GM18868 (cell line): ENCODE results near the gene BDNF.
A peak's percentile ranks its signal among the peaks of the same experiment; 100 is the strongest.
"Not testable (repeated sequence)": the region's sequence is repeated elsewhere in the genome, so short reads cannot be mapped to it uniquely, and the experiment has no call there.

ENCODE experiments used
- ATAC-seq: cut with Tn5 transposase; IDR thresholded peaks from one replicate; pipeline ENCODE4 v1.9.1; 2021; ENCODE audit warnings: mild to moderate bottlenecking, moderate library complexity; ENCODE audit not compliant: unreplicated experiment

Gene BDNF

DNA sequence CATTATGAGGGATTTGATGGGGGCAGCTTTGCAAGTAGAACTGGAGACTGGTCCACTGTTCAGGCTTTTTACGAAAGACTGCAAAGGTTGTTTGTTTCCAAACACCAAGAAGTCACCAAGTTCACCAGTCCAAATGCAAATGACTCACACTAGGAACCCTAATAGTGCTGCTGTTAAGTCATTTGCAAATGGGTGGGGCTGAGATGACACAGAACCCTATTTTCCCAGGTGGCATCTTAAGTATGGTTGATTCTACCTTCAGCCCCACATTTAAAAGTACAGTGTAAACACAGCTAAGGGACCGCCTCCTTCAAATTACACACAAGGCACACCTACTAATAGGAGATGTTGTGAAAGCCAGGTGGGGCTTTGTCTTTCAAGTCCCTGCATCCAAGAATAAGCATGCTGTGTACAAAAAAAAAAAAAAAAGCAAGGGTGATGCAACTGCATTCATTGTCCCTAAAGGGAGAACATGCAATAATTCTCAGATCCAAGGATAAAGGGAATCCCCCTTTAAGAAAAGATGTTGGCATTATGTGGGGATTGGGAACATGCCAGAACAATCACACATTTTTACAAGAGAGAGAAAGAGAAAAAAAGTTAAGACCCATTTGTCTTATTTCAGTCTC is 27.3 kb downstream of the BDNF start:
- ATAC-seq, result no peak

DNA sequence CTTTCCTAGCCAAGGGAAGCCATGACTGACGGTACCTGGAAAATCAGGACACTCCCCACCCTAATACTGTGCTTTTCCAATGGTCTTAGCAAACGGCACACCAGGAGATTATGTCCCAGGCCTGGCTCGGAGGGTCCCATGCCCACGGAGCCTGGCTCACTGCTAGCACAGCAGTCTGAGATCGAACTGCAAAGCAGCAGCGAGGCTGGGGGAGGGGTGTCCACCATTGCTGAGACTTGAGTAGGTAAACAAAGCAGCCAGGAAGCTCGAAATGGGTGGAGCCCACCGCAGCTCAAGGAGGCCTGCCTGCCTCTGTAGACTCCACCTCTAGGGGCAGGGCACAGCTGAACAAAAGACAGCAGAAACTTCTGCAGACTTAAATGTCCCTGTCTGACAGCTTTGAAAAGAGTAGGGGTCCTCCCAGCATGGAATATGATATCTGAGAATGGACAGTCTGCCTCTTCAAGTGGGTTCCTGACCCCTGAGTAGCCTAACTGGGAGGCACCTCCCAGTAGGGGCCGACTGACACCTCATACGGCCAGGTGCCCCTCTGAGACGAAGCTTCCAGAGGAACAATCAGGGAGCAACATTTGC is 34.6 kb downstream of the BDNF start:
- not testable (repeated sequence) for ATAC-seq

DNA sequence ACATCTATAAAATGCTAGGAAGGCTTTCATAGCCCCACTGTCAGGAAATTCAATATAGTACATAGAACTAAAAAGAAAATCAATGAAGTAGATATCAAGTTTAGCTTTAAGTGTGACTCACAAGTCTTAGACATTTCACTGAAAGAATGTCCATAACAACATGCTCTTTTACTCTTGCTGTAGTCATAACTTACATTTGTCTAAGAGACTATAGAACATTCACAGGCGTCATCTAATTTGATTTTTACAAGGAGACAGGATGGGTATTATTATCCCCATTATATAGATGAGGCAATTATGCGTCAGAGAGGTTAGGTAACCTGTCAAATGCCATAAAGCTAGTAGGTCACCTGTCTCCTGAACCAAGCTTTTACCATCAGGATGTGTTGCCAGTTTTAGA is 36.9 kb downstream of the BDNF start:
- no peak for ATAC-seq

DNA sequence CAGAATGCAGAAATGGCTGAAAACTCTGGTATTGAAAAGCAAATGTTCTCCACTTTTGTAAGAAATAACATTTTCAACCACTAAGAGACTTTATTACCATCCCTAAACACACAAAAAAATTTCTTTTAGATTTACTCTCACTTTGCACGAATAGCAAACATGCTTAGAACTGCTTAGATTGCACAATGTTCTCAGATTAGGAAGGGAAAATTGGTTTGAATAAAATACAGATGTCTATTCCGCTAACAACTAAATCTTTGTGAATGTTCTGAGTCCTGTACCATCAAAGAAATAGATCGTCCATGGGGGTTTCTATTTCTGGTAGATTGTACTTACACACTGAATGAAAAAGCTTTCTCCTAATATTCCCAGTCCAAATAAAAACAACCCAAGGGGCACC is 40.1 kb downstream of the BDNF start:
- ATAC-seq, result no peak

DNA sequence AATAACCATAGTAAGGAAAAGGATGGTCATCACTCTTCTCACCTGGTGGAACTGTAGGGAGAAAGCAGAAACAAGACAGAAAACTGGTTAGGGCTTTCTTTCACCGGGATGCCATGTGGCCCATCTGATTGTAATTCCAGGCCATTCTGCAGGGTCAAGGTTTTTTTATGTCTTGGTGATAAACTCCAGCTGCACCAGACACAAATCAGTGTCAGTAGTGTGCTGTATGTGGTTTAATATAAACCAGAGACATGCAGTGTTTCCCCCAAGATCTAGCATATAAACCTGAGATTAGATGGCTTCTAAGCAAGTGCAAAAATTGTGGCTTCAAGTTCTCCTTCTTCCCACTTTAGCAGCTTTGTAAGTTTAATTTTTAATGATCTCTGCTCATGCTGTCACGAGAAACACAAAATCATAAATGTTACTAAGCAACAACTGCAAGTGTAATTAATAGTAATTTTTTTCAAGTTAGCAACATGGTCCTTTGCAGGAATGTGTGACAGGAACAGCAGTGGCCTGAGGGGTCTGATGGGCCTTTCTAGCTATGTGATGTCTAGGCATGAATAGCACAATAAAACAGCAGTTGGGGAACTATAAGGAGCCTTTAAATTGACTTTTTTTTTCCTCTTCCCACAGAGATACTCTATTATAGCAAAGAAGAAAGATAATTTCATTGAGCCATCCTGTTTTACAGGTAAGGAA is 41.6 kb downstream of the BDNF start:
- no peak for ATAC-seq

DNA sequence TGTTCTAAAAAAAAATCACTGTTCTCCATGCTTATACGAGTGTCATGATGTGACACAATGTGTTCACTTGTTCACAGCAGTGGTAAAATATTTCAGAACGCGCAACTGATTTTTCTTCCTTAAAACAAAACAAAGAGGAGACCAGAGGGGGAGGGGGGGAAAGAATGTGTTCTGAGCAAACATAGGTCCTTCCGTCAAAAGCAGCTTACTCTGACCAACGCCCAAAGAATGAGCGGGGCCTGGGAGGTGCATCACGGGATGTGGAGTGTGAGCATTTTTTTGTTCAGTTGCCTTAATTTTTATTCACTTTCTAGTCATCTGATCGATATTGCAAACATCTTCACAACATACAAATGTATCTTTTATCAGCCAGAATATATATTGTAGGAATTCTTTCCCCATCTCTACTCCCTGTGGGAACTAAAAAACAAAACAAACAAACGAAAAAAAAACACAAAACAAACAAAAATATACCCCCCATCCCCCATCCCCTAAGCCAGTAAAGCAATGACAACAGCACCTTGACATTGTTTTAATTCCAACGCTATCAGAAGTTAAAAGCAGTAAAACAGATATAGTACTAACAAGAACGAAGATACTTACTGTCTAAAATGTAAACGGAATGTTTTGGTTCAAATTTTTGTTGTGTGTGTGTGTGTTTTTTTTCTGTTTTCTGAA is 43.3 kb downstream of the BDNF start:
- no peak for ATAC-seq

DNA sequence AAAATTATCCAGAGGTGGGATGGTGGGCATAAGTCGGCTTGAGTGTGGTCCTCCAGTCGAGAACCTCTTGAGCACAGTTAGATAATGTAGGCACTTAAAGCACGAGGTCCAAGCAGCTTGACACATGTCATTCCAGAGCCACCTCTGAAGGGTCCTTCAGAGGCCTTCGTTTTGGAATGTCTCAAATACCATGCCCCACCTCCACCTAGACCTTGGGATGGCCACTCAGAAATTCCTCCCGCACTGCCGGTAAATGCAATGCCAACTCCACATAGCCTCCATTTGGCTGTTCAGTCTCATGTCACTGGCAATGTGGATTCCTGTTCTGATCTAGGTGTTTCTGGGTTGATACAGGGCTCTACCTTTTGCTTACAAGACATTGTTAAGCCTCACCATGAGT is 43.9 kb downstream of the BDNF start:
- ATAC-seq, result no peak

DNA sequence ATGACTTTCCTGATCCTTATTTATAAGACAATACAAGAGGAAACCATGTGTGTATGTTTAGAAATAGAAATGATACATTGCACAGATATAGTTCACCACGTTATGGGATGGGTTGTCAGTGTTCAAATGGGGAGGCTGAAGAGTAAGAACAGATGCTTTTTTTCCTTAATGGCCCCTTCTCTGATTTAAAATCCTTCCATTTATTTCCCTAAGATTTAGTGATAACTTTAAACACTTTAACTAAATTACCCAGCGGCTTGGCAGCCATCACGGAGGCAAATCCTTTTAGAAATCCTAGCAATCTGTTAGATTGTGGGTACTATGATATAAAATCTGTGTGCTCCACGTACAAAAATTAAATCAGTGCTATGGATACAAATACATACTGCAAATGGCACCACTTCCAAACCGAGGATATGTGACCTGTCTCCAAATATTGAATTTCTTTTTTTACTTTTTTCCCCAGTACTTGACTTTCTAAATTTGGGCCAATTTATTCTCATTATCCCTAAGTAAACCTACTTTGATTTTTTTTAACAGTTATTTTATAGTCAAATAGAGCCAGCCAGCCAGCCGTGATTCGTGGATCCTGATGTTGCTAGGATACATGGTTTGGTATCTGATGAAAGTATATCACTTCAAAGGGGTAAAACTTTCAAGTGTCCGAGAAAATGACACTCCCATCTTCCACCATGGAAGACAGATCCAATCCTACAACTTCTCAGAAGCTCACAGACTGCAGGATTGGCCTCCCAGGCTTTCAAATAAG is 46.1 kb downstream of the BDNF start:
- no peak for ATAC-seq

DNA sequence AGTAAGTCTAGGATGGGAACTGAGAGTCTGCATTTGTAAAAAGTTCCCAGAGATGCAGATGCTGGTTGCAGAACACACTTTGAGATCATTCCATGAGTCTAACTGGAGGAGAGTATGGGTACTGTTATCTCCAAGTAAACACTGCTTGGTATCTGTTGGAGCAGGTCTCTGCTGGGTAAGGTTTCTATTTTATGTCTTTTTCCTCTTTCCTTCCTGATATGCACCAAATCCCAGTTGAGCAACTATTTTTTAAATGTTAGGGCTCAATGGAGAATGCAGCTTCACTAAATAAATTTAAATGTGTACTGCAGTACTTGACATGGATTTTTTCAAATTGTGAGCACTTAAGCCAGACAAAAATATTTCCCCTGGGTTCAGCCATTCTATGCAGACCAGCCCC is 48.5 kb downstream of the BDNF start:
- ATAC-seq, result no peak

DNA sequence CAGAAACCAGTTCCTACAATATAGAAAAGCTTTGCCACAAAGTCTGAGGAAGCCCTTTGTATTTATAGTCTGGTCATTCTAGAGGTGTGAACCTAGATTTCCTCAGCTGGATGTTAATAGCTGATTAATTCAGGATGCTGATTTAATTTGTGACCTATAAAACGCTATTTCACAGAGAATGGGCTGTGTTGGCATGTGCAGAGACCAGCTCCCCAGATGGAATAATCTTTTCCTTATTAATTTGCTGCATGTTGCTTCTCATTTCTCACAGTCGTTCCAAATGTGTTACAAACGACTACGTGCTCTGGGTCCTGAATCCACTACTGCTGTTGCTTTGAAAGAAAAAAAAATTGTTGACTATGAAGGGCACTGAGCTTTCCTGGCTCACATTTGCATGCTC is 49.3 kb downstream of the BDNF start:
- ATAC-seq, result no peak

DNA sequence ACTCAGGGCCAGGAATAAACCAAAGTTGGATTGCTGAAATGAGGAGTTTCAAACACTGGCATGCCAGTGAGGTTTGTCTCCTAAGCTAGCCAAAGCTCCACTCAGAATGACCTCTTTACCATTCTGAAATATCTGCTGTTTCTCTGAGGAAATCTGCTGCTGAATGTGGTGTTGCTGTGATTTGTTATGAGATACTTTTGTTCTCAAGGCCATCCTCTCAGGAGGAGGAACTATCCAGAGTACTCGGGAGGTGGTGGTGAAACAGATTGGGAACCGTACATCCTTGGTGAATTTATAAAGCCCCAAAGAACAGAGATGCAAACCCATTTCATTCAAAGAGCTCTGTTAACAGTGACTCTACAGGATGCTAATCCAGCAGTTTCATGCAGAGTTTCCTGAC is 50.5 kb downstream of the BDNF start:
- ATAC-seq, result no peak

DNA sequence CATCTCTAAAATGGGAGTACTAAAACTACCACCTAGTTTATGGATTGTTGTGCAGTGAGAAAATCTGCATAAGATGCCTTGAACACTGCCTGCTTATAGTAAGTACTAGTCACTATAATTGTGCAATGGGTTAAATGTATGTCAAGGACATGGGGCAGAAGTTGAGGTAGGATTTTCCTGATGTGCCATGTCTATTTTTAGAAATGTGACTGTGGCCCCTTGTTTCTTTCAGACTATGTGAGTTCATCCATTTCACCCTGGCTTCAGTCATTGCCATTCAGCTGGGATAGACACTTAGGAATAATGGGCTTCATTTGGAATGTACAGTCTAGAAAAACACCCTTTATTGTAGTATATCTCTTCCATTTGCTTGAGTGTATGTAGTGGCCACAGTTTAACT is 51.4 kb downstream of the BDNF start:
- ATAC-seq, result no peak

DNA sequence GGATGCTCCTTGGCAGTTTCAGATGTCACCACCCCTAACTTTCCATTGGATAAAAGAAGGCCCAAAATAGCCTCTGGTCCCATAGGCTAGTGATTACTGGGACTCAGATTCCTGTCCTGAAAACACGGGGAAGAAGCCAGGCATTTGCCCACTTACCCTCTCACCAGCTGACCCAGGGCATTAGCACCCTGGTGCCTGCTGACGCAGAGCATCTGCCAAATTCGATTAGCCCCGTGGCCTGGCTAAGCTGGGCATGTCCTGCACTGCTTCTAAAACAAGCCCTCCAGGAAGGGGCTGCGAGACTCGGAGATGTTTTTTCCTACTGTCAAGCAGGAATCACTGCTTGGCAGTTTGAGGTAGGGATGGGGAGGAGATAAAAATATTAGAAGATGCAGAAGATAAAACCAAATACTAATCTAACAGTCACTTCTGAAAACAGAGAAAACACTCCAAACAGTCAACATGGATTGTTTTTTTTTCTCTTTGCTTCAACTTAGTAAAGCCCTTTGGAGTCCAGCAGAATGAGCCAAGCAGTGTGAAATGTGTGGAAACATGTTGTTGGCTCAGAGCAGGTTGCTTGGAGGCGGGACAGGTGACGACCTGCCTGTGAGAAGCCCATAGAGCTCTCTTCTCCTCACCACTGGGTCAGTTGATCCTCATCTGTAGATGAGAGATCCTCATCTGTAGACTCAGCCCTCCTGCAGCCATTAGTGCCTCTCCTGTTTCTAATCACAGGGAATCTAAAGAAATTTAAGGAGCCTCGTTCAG is 54.0 kb downstream of the BDNF start:
- ATAC-seq, result no peak

DNA sequence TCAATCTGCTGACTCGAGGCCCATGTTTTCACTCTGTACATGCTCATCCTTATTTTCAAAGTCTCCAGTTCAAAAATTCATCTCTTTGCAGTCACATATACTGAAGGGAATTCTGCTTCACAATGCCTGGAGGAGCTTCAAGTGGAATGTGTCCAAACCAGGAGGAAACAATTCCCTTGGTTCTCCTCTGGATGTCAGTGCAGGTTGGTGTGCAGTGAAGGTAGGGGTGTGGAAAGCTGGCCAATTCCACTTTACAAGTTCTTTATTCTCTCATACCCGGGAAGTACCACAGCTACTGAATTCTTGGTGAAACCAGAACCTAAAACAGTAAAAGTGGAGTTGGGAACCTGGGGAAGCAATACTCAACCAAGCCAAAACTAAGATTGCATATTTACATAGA is 57.3 kb downstream of the BDNF start:
- ATAC-seq, result no peak

DNA sequence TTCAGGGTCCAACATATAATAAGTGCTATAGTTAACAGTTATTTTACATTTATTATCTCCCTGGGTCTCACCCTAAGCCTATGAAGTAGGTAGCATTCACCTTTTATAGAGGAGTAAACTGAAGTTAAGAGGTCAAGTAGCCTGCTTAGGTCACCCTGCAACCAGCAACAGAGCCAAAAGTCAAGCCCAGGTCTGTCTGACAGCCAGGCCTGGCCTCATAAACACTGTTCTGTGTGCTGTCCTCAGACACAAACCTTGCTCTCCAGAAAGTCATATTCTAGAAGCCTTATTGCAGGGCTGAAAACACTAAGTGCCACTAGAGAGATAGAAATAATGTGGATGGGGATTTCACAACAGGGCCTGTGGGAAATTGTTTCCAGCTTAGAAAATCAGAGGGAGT is 59.3 kb downstream of the BDNF start:
- no peak for ATAC-seq

DNA sequence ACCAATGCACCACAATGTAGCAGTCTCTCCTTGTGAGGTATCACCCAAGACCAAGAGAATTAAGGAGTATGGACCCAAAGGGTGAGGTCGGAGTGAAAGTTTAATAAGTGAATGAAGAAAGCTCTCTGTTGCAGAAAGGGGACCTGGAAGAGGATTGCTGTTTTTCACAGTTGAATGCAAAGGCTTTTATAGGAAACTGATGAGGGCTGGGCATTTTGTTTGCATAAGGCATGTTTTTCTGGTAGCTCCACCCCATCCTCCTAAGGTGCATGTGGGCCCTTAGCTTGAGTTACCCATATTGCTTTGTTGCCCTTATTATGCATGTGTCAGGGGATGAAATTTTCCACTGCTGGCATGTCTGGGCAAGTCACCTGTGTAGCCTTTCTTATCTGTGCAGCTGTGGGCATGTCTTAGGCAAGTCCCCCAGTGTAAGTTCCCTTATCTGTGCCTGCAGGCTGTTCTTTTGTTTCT is 64.7 kb downstream of the BDNF start:
- peak; percentile 83 for ATAC-seq

DNA sequence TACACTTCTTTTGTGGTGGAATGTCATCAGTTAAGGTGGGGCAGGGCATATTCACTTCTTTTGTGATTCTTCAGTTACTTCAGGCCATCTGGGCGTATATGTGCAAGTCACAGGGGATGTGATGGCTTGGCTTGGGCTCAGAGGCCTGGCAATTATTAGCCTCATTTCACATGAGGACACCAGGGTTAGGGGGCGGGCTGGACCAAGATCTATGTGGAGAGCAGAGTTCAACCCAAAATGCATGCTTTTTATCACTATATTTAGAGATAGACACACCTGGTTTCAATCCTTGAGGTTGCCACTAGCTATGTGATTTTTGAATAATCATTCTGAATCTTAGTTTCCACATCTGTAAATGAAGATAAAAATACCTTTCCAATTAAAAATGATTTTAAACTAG is 65.5 kb downstream of the BDNF start:
- not testable (repeated sequence) for ATAC-seq

DNA sequence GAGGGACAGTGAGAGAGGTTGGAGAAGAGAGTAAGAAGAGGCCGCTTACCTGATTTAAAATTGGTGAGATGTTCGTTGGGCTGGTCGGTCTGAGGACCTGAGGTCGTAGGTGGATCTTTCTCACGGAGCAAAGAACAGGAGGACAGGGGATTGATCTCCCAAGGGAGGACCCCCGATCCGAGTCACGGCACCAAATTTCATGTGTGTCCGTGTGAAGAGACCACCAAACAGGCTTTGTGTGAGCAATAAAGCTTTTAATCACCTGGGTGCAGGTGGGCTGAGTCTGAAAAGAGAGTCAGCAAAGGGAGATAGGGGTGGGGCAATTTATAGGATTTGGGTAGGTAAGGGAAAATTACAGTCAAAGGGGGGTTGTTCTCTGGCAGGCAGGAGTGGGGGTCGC is 66.0 kb downstream of the BDNF start:
- ATAC-seq, result not testable (repeated sequence)

DNA sequence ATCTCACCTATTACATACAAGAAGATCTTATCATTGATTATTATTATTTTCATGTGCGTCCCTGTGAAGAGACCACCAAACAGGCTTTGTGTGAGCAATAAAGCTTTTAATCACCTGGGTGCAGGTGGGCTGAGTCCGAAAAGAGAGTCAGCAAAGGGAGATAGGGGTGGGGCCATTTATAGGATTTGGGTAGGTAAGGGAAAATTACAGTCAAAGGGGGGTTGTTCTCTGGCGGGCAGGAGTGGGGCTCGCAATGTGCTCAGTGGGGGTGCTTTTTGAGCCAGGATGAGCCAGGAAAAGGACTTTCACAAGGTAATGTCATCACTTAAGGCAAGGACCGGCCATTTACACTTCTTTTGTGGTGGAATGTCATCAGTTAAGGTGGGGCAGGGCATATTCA is 71.2 kb downstream of the BDNF start:
- ATAC-seq, result not testable (repeated sequence)

DNA sequence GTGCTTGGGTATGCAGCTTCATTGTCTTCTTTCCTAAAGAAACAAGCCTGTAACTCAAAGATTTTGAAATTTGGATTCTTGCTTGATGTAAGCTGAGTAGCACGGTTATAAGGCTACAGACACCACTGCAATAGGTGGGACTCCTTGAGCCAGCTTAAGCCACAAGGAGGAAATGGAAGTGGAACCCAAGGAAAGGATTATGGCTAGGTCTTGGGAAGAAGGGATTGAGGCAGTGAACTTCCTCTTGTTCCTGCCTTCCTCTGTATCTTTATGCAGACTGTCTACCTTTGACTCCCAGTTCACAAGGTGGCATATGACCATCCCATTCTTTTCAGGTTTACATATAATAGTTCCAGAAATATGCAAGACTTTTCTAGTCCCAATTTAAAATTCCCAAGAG is 72.3 kb downstream of the BDNF start:
- ATAC-seq, result no peak
